ENCODE measurements around the gene AIPL1. TPM values are rescaled to one million over a fixed set of nuclear protein-coding genes. Genes with fewer than 3 reads are reported as not detected.

The AIPL1 gene
- total and polyA plus RNA-seq, 2 donors (not counting 3 experiments of a cell fraction or from before 2014, with no cell fraction given), result not detected

DNA sequence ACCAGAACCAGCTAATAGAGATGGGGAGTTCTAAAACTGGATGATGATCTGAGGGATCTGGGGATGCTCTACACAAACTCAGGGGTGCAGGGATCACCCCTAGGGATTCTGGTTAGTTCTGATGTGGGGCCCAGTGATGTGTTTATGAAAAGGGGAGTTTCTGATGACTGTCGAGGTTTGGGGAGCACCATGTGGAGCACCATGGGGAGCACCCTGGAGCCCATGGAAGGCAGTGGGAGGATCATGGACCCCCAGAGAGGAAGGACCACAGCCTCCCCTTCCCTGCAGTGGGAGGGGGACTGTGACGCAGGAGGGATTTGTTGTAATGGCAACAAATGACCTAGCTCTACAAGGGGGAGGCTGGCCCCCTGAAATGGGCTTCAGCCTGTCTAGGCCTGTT, 27.8 kb upstream of the AIPL1 start:
- H3K4me3 ChIP-seq (replicated peaks in 1 of 3; ENCODE audit: insufficient read depth in 1 of 3, low read depth in 1 of 3, low read length in 3 of 3), result no peak overlapping the region
- no peak for FAIRE-seq
- no peak overlapping the region for H3K4me2 ChIP-seq (ENCODE audit: insufficient read depth, low read length)
- no peak overlapping the region for H2AFZ ChIP-seq (ENCODE audit: low read depth, low read length)
- dilution Hi-C loops (cut with MboI; ENCODE audit: extremely low pct_ligation_motif_present, low sequenced_read_pairs), result no loop called here
- POLR2A ChIA-PET, result no interaction called here
- no peaks in the 10 kb centered on the region for H3K36me3 ChIP-seq (ENCODE audit: control insufficient read depth in 2 of 2, extremely low read depth in 1 of 2, insufficient read depth in 2 of 2, low read length in 2 of 2)
- no peaks in the 10 kb centered on the region for H3K79me2 ChIP-seq (ENCODE audit: control insufficient read depth, insufficient read depth, low read length)
- TF ChIP-seq, protein P1, sequence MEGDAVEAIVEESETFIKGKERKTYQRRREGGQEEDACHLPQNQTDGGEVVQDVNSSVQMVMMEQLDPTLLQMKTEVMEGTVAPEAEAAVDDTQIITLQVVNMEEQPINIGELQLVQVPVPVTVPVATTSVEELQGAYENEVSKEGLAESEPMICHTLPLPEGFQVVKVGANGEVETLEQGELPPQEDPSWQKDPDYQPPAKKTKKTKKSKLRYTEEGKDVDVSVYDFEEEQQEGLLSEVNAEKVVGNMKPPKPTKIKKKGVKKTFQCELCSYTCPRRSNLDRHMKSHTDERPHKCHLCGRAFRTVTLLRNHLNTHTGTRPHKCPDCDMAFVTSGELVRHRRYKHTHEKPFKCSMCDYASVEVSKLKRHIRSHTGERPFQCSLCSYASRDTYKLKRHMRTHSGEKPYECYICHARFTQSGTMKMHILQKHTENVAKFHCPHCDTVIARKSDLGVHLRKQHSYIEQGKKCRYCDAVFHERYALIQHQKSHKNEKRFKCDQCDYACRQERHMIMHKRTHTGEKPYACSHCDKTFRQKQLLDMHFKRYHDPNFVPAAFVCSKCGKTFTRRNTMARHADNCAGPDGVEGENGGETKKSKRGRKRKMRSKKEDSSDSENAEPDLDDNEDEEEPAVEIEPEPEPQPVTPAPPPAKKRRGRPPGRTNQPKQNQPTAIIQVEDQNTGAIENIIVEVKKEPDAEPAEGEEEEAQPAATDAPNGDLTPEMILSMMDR (IDR thresholded peaks at IDR 0.05; ENCODE audit: extremely low read depth in 1 of 2, insufficient read depth in 1 of 2, low read depth in 1 of 2, low read length in 2 of 2), result no peak
- TF ChIP-seq JUN (IDR thresholded peaks at IDR 0.05; ENCODE audit: borderline replicate concordance, insufficient read depth, insufficient read length, low read depth) (no peak), GATA2 (IDR thresholded peaks at IDR 0.05; ENCODE audit: insufficient read depth, insufficient read length, low read depth, low read length) (no peak), FOS (IDR thresholded peaks at IDR 0.05; ENCODE audit: borderline replicate concordance, insufficient read depth, low read length) (no peak), POLR2A (IDR thresholded peaks at IDR 0.05; ENCODE audit: low read depth, low read length) (no peak)
- TF ChIP-seq, protein P2, sequence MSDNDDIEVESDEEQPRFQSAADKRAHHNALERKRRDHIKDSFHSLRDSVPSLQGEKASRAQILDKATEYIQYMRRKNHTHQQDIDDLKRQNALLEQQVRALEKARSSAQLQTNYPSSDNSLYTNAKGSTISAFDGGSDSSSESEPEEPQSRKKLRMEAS (IDR thresholded peaks at IDR 0.05; ENCODE audit: insufficient read depth, insufficient read length), result no peak
- no peak overlapping the region for H3K27ac ChIP-seq (ENCODE audit: insufficient read depth, low read depth, low read length)
- no TSS peak for BruUV-seq (replicated peaks)
- CTCF ChIA-PET, result interaction anchor here (0.8 to 1.9 kb wide), 3 partner anchors 10 to 19 kb away, joined by 5 to 6 read pairs (median 5); no protein-coding TSS in a partner anchor
- DNase-seq (ENCODE audit: low read depth, low spot score), result no peak
- no peak overlapping the region for H3K9ac ChIP-seq (replicated peaks; ENCODE audit: extremely low read depth, insufficient read depth, low read length)
- H3K9me3 ChIP-seq (replicated peaks; ENCODE audit: control insufficient read depth, insufficient read depth, low read length), result no peaks in the 10 kb centered on the region
- no peaks in the 10 kb centered on the region for H3K9me1 ChIP-seq (replicated peaks; ENCODE audit: control insufficient read depth, extremely low read depth, insufficient read depth, low read length)
- H4K20me1 ChIP-seq (replicated peaks; ENCODE audit: control insufficient read depth, extremely low read depth, insufficient read depth, low read length), result no peaks in the 10 kb centered on the region
- H3K27me3 ChIP-seq (ENCODE audit: control insufficient read depth in 2 of 2, insufficient read depth in 2 of 2, low read length in 2 of 2), result no peaks in the 10 kb centered on the region
- intact Hi-C loops (cut with micrococcal nuclease), result no loop called here
- H3K4me1 ChIP-seq (ENCODE audit: control insufficient read depth, extremely low read depth, insufficient read depth, low read length), result no peaks in the 10 kb centered on the region

All from endothelial cell of umbilical vein (primary cell).